HG03460 (cell line): ENCODE measurements around the gene FAAP100.

ENCODE experiments used
- ATAC-seq: cut with Tn5 transposase; IDR thresholded peaks from one replicate; pipeline ENCODE4 v1.9.1; 2021; ENCODE audit not compliant: unreplicated experiment

Gene FAAP100

DNA sequence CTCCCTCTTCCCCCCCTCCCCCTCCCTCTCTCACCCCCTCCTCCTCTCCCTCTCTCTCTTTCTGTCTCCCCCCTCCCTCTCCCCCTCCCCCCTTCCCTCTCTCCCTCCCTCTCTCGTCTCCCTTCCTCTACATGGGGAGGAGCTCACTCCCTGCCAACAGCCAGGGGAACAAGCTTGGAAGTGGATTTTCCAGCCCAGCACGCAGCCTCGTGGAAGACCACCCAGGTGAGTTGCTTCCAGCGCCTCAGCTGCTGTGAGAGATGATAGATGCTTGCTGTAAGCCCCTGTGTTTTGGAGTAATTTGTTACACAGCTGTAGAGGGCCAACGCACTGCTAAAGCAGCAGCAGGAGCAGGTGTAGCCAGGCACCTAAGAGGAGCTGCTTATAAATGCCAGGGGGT lies 60.4 kb downstream of the FAAP100 start:
- no peak for ATAC-seq

DNA sequence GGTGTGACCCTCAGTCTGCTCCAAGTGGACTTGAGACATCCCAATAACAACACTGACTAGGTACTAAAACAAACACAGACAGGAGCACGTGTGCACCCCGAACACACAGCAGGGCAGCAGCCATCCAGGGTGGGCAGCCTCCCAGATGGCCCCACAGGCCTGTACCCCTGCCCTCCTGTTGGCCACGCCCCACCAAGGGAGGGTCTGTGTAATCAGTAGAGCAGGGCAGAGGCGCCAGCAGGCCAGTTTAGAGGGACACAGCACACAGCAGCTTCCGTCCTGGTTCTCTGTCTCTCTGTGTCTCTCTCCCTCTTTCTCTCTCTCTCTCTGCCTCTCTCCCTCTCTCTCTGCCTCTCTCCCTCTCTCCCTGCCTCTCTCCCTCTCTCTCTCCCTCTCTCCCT lies 61.0 kb downstream of the FAAP100 start:
- ATAC-seq = no peak

DNA sequence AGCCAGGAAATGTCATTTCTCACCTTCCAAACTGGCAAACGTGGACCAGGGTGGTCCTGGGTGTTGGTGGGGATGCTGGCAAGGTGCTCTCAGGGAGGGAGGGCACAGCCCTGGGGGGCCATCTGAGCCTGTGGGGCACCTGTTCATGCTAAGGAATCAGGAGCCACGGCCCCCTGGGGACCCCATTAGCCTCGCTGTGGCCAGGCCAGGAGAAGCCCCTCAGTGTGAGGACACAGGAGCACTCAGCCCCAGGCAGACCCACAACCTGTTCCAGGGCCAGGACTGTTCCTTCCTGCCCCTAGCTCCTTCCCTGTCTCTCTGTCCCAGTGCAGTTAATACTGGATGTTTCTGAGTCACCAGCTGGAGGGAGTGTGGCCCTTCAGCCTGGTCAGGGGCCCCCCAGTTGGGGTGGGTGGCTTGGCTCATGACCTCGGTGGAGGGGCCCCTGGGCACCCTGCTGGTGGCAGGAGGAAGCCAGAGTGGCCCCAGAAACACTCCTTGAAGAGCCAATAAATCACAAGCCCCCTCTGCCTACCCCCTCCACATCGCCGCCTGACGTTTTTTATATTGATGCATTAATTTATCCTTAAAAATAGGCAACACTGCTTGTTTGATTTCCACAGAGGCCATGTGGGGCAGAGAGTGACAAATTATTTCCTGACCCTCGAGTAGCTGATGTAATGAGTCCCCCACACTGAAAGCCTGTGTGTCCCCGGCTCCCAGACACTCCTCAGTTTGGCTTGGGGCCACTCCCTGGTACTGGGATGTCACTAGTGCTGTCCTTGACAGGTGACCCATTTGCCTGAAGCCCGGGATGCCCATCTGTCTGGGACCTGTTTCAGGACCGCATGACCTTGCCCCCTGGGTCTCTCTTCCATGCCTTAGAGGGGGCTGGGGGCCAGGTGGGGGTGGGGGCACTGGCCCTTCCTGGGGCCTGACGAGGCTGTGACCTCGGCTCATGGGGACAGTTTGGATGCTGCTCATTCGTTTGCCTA lies 61.9 kb downstream of the FAAP100 start:
- no peak for ATAC-seq
